Suprapubic skin (tissue), 3 donors: Measurements from ENCODE around the gene CDH22.

Experiments used
- POLR2A ChIP-seq, 2 donors: fragments of 450-650 bp; IDR thresholded peaks; one replicate each; pipeline ENCODE4 v1.6.1; 2017; ENCODE audit warnings: antibody characterized with exemption in 2 of 2, mild to moderate bottlenecking in 2 of 2, moderate library complexity in 2 of 2
- TF ChIP-seq, protein P1 (sequence below), 2 donors: fragments of 200-600 bp in 1 of 2; fragments of 450-650 bp in 1 of 2; sonication (generic) in 1 of 2; IDR thresholded peaks; one replicate each; pipeline ENCODE4 v1.5.1; 2016 to 2019; ENCODE audit warnings: antibody characterized with exemption in 2 of 2, mild to moderate bottlenecking in 1 of 2, moderate library complexity in 1 of 2

DNA sequence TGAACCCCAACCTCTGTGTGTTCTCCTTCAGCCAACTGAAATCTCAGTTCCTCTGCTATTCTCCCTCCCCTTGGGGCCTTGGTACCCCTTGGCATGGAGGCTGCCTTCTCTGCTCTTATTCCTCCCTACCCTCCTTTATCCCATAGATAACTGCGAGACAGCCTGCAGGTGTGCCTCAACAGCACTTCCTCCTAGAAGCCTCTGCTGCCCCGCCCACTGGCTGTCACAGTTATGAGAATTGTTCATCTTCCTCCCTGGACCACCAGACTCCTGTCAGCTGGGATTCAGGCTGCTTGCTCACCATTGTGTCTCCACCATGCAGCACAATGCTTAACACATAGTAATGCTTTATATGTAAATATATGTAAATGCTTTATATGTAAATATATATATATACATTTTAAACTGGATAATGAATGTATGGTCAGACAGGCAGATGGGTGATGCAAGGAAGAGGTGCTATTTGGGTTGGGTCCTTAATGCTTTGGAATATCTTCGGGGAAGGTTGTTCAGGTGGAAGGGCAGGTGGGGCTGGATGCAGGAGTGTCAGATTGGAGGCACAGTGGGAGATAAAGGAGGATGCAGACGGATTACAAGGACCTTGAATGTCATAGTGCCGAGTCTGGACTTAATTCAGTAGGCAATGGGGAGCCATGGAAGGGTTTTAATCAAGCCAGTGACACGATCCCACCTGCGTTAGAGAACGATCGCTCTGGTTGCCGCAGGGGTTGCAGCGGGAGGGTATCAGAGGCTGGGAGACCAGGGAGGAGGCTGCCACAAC, 4.9 kb downstream of the CDH22 start:
- TF ChIP-seq, protein P1, sequence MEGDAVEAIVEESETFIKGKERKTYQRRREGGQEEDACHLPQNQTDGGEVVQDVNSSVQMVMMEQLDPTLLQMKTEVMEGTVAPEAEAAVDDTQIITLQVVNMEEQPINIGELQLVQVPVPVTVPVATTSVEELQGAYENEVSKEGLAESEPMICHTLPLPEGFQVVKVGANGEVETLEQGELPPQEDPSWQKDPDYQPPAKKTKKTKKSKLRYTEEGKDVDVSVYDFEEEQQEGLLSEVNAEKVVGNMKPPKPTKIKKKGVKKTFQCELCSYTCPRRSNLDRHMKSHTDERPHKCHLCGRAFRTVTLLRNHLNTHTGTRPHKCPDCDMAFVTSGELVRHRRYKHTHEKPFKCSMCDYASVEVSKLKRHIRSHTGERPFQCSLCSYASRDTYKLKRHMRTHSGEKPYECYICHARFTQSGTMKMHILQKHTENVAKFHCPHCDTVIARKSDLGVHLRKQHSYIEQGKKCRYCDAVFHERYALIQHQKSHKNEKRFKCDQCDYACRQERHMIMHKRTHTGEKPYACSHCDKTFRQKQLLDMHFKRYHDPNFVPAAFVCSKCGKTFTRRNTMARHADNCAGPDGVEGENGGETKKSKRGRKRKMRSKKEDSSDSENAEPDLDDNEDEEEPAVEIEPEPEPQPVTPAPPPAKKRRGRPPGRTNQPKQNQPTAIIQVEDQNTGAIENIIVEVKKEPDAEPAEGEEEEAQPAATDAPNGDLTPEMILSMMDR (IDR thresholded peaks at IDR 0.05) = no peak
- TF ChIP-seq POLR2A (IDR thresholded peaks at IDR 0.05) = no peak
